Stimulated activated CD4-positive, alpha-beta T cell treated with anti-CD3 and anti-CD28 coated beads, Interleukin-2, amount 100 ng/mL, for 4 hours (primary cell): Measurements from ENCODE around the gene YY2.

ENCODE experiments used
- DNase-seq: peaks from one replicate; pipeline ENCODE4 v3.0.0-alpha.2; 2020; ENCODE audit warnings: low read depth

The YY2 gene

DNA sequence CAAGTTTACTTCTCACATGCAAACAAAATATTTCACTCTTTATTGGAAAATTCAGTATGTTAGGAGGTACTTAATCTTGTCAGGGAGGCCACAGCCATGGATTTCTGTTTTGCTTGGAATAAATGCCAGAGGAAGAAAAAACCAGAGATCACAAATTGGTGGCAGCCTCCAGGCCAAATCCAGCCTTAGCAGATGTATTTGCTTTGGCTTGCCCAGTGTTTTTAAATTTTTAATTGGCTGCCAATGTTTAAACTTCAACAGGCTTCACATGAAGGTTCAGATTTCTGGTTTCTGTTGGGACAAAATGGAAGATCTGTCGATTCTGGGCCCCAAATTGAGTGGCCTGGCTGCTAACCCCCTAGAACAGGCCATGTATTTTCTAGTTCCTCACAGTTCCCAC lies 19.2 kb downstream of the YY2 start:
- no peak for DNase-seq

DNA sequence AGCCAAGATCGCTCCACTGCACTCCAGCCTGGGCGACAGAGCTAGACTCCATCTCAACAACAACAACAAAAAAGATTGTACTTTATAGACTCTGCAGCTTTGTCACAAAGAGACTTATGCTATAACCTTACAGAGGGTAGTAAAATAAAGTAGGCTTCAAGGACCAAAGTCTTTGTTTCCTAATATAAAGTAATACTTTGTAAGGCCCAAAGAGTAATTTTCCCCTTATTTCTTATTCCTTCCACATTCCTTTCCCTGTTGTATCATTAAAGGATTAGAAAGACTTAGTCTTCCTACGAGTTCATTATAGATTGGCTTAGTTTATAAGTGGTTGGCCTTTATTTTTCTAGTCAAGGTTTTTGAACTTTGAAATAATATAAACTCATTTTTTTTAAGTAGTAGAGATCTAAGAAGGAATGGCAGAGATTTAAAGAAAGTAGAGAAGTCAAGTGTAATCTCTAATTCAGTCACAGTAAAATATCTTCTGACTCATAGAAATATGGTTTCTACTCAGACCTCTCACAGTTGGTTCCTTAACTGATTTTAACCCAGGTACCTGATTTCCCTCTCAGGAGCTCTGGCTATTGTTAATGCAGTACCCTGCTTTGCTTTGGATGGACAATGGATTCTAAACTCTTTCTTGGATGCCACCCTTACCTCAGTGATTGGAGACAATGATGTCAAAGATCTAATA lies 26.2 kb downstream of the YY2 start:
- no peak for DNase-seq

DNA sequence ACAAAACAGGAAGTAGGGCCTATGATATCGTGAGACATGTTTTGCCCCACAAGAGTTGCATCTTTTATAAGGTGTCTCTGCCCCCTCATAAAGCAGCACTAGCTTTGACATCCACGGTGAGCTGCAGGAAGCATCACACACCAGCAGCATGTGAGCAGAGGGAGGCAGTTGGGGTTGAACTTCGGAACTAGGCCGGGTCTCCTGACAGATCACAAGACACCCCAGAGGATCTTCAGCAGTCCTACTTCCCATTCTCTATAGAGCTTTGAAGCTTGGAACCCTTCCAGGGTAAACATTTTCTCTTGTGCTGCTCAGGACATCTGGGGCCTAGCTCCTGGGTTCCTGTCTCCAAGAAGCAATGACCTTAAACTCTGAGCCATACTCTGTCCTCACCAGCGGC lies 27.5 kb downstream of the YY2 start:
- no peak for DNase-seq

DNA sequence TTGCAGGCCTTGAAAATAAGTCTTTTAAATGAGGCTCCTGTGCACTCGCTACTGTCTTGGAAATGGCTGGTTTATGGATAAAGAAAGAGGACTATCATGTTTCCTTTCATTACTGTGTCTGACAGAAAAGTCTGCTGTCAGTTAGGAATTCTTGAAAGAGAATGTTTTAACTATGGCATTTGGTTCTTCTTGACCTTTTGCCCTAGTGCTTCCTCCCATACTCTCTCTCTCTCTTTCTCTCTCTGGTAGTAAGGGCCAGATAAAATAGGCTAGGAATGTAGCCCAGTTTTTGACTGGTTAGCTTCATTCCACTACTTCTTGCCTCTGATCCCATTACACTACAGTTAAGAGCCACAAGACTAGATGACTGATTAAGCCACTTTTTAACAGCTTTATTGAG lies 29.8 kb downstream of the YY2 start:
- no peak for DNase-seq

- DNase-seq = no peak
Measured at GRCh38 chrX:21905313-21905712, 49.5 kb downstream of the YY2 start.

- no peak for DNase-seq
Measured at GRCh38 chrX:21905953-21906352, 50.2 kb downstream of the YY2 start.

- DNase-seq = no peak
Measured at GRCh38 chrX:21907260-21907659, 51.5 kb downstream of the YY2 start.
